Nucleus accumbens (tissue), 56 donors: ENCODE results near the gene ANKFY1.
"Not testable (repeated sequence)": the region's sequence is repeated elsewhere in the genome, so short reads cannot be mapped to it uniquely, and the experiment has no call there.

Experiments
- DNase-seq, 56 donors: peaks; one replicate each; lab custom pipeline; 2025; lab: John Stamatoyannopoulos, UW

The ANKFY1 gene

DNA sequence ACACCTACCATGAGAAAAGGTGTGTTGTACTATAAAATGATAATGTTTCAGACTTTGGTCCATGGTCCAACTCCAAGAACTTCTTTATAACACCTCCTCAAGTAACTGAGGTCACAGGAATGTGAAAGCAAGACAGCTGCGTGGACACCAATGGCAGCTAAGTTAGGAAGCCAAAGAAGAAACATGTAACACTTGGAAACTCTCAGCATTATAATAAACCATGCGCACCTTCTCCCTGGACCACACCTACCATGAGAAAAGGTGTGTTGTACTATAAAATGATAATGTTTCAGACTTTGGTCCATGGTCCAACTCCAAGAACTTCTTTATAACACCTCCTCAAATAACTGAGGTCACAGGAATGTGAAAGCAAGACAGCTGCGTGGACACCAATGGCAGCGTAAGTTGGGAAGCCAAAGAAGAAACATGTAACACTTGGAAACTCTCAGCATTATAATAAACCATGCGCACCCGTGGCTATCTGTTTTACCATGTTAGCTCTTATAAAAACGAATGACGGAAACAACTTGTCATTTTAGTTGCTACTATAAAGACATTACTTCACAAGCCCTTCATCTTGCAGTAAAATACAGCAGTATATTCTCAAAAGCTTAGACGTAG lies 124.8 kb downstream of the ANKFY1 start:
- not testable (repeated sequence) for DNase-seq

DNA sequence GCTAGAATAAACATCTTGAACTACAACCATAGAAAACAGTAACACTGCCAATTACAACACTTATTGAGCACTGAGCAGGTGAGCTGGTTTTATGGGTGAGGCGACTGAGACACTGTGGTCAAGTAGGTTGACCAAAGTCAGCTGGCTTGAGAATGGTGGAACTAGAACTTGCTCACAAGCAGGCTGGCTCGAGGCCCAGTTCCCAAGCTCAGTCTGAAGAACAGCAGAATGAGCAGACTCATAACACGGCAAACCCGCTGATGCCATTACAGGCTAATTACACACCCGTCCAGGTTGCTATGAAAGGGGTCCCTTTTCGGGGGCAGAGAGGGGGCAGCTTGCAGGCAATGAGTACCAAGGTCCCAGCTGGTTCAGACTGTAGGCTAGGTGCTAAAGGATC lies 127.4 kb downstream of the ANKFY1 start:
- DNase-seq = peak in 15 of 56 donors; percentile 5 to 55 (median 24)

DNA sequence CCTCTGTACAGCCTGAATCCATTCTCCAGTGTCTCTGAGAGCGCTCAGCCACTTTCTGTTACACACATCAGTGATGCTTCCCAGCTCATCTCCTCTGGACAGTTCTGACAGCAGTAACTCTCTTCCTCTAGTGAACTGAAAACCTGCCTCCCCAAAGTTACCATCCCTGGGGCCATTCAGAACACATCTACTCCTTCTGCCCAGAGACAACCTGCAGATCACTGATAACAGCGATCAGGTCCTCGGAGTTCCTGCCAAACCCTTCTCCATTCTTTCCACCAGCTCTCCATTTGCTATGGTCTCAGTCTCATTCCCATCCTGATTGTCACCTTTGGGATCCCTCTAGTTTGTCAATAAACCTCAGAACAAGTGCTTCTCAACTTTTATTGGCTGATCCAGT lies 128.3 kb downstream of the ANKFY1 start:
- no peak for DNase-seq

DNA sequence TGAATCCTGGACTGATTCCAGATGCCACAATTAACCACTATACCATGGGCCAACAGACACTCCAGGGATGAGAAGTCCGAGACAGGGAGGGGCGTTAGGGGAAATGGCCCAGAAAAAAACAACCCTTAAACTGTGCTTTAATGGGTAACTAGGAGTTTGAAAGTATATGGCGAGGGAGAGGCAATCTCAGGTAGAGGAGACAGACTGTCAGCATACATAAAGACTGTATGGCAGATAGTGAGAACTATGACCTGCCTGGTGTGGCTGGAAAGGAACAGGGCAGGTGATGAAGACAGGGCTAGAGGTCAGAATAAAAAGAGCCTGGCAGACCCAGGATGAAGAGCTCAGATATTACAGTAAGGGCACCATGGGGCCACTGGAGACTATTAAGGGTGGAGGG lies 129.1 kb downstream of the ANKFY1 start:
- no peak for DNase-seq

DNA sequence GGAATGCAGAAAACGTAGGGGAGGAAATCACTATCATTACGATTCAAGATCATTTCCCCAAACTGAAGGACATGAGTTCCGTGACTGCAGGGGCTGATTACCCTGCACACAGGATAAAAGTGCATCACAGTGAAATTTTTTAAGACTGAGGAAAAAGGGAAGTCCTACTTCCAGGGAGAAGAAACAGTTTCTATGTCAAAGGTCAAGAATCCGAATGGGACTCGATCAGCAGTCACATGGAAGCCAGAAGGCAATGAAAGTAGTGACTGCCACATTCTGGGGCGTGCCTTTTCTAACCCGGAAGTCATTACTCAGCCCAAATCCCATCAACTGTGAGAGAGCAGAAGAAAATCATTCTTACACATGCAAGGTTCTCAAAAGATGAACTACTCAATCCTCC lies 133.1 kb downstream of the ANKFY1 start:
- peak in 3 of 56 donors; percentile 4 to 11 (median 9) for DNase-seq

DNA sequence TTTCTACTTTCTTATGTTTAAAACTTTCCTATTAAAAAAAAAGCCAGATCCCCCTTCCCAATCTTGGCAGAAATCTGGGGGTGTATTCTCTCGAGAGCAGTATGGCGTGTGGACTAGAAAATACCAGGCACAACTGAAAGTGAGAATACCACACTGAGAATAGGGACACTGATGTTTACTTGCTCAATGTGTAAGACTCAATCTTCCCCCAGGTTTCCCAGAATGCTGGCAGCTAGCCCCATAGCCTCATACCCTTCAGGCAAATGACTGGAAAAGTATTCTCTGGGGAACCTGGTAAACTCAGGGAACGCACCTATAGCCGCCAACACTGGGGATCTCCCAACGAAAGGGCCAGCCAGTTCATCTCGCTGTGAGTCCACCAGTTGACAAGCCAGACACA lies 136.2 kb downstream of the ANKFY1 start:
- DNase-seq = no peak

DNA sequence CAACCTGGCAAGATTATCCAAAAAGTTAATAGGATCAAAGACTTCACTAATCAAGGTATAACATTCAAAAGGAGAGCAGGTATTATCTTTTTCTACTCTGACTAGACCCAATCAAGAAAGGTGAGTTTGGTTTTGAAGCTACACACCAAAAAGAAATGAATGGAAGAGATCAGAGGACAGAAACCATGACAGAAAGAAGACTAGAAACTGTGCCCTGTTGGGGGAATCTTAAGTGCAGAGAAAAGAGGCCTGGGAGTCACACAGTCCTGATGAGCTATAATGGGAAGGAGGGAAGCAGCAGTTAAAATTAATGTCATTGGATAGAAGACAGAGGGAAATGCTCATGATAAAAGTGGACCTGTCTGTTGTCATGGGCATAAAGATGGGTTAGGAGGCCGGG lies 138.2 kb downstream of the ANKFY1 start:
- no peak for DNase-seq

DNA sequence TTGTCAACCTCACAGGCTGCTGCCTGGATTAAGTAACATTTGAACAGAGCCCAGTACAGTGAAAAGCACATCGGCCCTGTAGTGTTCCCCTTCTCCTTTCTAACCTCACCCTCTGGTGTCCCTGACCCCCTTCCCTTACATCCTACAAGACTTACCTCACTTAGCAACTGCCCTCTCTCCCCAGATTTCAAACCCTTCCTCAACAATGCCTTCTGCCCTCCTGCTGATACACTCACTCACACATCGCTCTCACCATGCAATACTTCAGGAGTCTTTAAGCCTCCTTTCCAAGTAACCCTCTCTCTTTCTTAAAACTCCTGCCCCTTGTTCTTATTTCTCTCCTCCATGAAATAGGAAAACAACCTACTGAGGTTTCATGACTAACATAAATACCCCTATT lies 138.8 kb downstream of the ANKFY1 start:
- no peak for DNase-seq

DNA sequence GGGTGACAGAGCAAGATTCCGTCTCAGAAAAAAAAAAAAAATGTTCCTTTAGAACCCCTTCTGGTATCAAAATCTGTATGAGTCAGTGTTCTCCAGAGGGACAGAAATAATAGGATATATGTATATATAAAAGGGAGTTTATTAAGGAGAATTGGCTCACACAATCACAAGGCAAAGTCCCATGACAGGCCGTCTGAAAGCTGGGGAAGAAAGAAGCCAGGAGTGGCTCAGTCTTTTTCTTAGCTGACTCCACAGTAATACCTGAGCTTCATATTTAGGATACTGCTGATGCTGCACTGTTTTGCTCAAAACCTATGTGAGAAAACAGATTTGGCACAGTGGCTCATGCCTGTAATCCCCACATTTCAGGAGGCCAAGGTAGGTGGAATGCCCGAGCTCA lies 143.4 kb downstream of the ANKFY1 start:
- DNase-seq = no peak

DNA sequence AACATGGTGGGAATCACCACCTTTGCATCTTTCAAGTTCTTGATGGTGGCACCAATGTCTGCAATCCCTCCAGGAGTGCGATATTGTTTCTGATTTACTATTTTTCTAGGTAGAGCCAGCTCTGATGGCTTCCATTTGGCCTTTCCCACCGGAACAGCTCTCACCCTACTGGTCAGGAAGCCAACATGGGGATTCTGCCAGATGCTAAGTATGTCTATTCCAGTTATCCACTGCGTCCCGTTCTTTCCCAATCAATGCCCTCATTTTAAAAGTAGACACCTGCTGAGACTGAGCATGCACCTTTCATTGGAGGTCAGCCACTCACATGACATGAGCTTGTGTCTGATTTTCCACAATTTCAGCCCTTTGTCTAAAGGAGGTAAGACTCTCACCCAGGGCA lies 144.5 kb downstream of the ANKFY1 start:
- DNase-seq = no peak

DNA sequence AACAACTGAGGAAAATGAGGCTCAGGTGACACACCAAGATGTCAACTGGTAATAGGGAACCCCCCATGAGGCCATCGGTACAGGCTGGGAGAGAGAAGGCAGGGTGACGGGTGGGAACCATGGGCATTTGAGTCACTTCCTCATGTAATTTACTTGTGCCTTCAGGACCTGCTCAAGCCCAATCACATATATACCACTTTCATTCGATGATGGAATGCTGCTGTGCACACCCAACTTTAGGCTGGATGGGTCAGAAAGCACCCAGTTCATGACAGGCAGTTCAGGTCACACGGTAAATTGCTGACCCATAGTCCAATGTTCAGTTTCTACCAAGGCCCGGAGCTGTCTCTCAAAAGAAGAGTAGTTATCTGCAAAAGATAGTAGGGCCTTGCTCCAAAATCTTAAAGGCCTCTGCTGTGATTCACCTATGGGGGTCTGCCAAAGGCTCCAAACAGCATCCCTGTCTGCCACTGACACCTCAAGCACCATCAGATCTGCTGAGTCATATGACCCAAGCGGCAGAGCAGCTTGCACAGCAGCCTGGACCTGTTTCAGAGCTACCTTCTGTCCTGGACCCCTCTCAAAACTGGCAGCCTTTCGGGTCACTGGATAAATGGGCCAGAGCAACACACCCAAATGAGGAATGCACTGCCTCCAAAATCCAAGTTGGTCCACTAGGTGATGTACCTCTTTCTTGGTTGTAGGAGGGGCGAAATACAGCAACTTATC lies 145.6 kb downstream of the ANKFY1 start:
- no peak for DNase-seq

DNA sequence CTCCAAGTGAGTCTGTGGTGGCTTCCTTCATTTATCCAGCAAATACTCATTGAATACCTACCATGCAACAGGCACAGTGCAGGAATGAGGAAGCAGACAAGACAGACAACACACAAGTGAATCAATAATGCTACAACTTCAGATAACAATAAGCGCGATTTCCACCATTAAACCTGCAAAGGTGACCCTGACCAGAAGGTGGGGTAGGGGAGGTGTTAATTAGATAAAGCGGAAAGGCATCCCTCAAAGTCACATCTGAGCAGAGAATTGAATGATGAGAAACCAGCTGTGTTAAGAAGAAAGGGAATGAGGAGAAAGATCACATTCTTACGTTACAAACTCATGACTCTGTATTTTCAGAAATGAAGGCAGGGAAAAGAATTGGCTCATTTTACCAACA lies 147.3 kb downstream of the ANKFY1 start:
- DNase-seq = no peak
